ENCODE measurements around the gene ISM2. TPM values are rescaled to one million over a fixed set of nuclear protein-coding genes. Genes with fewer than 3 reads are reported as not detected.

The ISM2 gene
- total RNA-seq, 2 donors from 2014 or later, result 0.59 to 26.6 TPM

DNA sequence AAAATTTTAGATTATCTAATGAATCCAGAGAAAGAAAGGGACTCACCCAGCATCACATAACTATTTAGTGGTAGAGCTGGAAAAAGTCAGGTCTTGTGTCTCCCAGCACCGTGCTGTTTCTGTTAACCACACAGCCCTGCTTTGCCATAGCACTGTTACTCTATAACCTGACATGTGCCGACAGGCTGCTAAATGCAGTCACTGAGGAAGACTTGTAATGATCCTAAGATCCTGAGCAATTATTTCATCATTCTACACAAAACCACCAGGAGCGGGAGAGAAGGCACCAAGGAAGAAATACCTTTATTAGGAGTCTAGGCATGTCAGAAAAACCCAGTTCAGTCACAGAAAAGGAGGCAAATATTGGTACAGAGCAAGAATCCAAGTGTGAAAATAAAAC, 72.2 kb downstream of the ISM2 start:
- H3K9me3 ChIP-seq, result no peaks in the 10 kb centered on the region
- TF ChIP-seq, protein P1, sequence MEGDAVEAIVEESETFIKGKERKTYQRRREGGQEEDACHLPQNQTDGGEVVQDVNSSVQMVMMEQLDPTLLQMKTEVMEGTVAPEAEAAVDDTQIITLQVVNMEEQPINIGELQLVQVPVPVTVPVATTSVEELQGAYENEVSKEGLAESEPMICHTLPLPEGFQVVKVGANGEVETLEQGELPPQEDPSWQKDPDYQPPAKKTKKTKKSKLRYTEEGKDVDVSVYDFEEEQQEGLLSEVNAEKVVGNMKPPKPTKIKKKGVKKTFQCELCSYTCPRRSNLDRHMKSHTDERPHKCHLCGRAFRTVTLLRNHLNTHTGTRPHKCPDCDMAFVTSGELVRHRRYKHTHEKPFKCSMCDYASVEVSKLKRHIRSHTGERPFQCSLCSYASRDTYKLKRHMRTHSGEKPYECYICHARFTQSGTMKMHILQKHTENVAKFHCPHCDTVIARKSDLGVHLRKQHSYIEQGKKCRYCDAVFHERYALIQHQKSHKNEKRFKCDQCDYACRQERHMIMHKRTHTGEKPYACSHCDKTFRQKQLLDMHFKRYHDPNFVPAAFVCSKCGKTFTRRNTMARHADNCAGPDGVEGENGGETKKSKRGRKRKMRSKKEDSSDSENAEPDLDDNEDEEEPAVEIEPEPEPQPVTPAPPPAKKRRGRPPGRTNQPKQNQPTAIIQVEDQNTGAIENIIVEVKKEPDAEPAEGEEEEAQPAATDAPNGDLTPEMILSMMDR (IDR thresholded peaks at IDR 0.05), result no peak
- TF ChIP-seq POLR2AphosphoS5 (IDR thresholded peaks at IDR 0.05), result no peak
- no peak for TF ChIP-seq POLR2A (IDR thresholded peaks at IDR 0.05)
- peaks cover 19 to 23% of the 10 kb centered on the region in 2 donors for H3K36me3 ChIP-seq
- H3K27me3 ChIP-seq (replicated peaks; ENCODE audit: insufficient read depth), result no peaks in the 10 kb centered on the region
- WGBS, result 96% methylated on average over 3 of the region's 3 CpGs
- H3K27ac ChIP-seq, result no peak overlapping the region
- intact Hi-C loops (cut with DNase I), result no loop called here
- H3K4me3 ChIP-seq, result no peak overlapping the region
- H3K4me1 ChIP-seq (replicated peaks), result no peaks in the 10 kb centered on the region
- DNase-seq (ENCODE audit: low spot score), result no peak

DNA sequence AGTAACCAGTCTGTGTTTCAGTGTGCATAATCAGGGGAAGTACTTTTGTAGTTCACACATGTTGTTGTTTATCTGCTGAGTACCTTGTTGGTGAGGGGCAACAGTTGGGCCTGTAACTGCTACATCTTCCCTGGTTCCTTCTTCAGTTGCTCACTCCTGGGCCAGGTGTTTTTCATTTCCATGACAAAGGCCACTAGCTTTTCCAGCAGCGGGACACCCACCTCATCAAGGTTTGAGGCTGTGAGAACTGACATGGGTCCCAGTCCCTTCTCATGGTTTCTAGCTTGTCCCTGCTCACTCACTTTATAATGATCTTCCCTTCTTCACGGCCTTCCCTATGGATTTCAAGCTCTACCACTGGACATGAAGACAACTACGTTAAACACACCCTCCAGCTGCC, 73.8 kb downstream of the ISM2 start:
- H3K4me3 ChIP-seq, result no peak overlapping the region
- no peak for TF ChIP-seq POLR2A (IDR thresholded peaks at IDR 0.05)
- no peak for TF ChIP-seq POLR2AphosphoS5 (IDR thresholded peaks at IDR 0.05)
- TF ChIP-seq, protein P1 (IDR thresholded peaks at IDR 0.05), result no peak
- H3K27me3 ChIP-seq (replicated peaks; ENCODE audit: insufficient read depth), result no peaks in the 10 kb centered on the region
- WGBS, result 94% methylated on average over 3 of the region's 3 CpGs
- H3K4me1 ChIP-seq (replicated peaks), result no peaks in the 10 kb centered on the region
- no peak for DNase-seq (ENCODE audit: low spot score)
- H3K27ac ChIP-seq, result no peak overlapping the region
- intact Hi-C loops (cut with DNase I), result no loop called here
- H3K36me3 ChIP-seq, result peaks cover 19 to 23% of the 10 kb centered on the region in 2 donors
- no peaks in the 10 kb centered on the region for H3K9me3 ChIP-seq

Small RNA genes within 50 kb of the gene (small RNA-seq; reads per million reads assigned to genes)
- gene RF00404 (0 reads per million in 2 donors), gene RN7SL587P (0 reads per million in 2 donors)

Other genes with a start within 250 kb of the ISM2 start
- under 1 TPM in 1 of 2 donors, not detected in 1; 0.91 TPM for gene NGB, start 227.6 kb downstream of the ISM2 start, total RNA-seq
- gene POMT2, start 177.9 kb downstream of the ISM2 start, total RNA-seq, result 100 to 1,000 TPM in 1 of 2 donors, 1 to 10 TPM in 1; 8.4 to 101 TPM
- gene GSTZ1, start 177.8 kb downstream of the ISM2 start, total RNA-seq, result 10 to 100 TPM; 50.1 to 78.1 TPM
- 10 to 100 TPM; 14.7 to 35.2 TPM for gene TMED8, start 121.7 kb downstream of the ISM2 start, total RNA-seq
- gene SAMD15, start 121.4 kb downstream of the ISM2 start, total RNA-seq, result 1 to 10 TPM in 1 of 2 donors, under 1 TPM in 1; 0.96 to 2.9 TPM
- 1 to 10 TPM in 1 of 2 donors, not detected in 1; 3.5 TPM for gene NOXRED1, start 75.3 kb downstream of the ISM2 start, total RNA-seq
- 10 to 100 TPM; 19.6 to 45.4 TPM for gene VIPAS39, start 41.2 kb downstream of the ISM2 start, total RNA-seq
- gene AHSA1, start 40.7 kb downstream of the ISM2 start, total RNA-seq, result 100 to 1,000 TPM; 144 to 267 TPM
- gene SPTLC2, start 117.8 kb upstream of the ISM2 start, total RNA-seq, result 10 to 100 TPM; 20.0 to 24.5 TPM
- gene ALKBH1, start 209.2 kb upstream of the ISM2 start, total RNA-seq, result 10 to 100 TPM; 12.5 to 20.4 TPM
- 100 to 1,000 TPM; 126 to 341 TPM for gene SLIRP, start 209.3 kb upstream of the ISM2 start, total RNA-seq

Measured in prostate gland (tissue), 2 donors.